NCI-H510A treated with DMSO at 0.1 percent for 48 hours (cell line): ENCODE data around the gene SYNE4.

Experiments used
- DNase-seq: peaks from one replicate; lab custom pipeline; 2025; lab: John Stamatoyannopoulos, UW

Gene SYNE4

DNA sequence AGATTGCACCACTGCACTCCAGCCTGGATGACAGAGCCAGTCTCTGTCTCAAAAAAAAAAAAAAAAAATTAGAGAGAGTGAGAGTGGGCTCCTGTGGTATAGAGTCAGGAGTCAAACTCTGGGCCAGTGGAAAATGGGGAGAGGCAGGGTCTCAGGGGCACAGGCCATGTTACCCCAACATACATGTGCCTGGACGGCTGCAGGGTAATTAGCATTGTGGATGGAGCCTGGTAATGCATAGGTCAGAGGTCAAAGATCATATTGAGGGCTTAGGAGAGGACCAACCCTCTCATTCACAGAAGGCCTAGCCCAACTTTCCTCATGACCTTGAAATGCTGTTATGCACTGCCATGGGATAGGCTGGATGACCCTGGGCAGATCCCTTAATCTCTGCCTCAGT lies 16.9 kb upstream of the SYNE4 start:
- no peak for DNase-seq

GRCh38 chr19:36023432-36023831 lies 14.8 kb upstream of the SYNE4 start:
- DNase-seq = no peak

DNA sequence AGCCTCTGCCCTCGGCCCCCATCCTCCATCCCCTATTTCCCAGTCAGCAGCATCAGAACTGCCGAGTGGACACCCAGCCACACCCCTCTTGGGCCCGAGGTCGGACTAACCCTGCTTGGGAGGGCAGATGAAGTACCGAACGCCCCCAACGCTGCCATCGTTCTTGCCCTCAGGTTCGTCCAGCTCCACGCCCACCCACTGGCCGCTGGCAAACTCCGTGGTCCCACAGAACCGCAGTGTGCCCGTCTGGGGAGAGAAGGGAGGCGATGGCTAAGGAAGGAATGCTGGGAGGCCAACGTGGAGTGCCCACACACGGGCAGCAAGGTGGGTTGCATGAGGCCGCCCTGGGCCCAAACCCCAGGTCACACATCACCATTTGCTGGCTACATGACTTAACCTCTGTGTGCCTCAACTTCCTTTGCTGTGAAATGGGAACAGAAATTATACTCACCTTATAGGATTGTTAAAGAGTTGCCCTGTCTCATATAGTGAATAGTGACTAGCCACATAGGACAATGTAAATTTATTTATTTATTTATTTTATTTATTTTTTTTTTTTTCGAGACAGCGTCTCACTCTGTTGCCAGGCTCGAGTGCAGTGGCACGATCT lies 10.6 kb upstream of the SYNE4 start:
- no peak for DNase-seq

GRCh38 chr19:36014012-36014924 lies 5.7 kb upstream of the SYNE4 start, which contains the start of gene ALKBH6:
ALKBH6 (minus strand) TSS chr19:36014213; CDS start chr19:36013397, 816 bp downstream.
- peak; percentile 99 for DNase-seq

GRCh38 chr19:36013280-36014011 lies 4.8 kb upstream of the SYNE4 start:
- DNase-seq = no peak

DNA sequence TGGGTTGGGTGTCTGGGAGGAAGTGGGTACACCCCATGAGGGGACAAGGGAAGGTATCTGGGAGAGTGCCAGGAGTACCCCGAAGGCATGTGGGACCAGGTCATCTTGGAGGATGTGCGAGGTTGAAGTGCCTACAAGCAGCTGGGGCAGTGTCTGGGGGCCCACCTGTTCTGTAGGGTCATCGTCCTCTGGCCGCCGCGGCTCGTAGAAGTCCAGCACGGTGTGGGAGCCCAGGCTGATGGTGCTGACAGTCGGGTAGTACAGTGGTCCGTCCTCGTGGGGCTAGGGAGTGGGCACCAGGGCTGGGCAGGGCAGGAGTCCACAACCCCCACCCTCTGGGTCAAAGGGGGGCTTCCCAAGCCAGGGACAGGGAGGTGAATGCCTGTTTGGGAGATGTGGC lies 1.8 kb upstream of the SYNE4 start:
- DNase-seq = no peak

DNA sequence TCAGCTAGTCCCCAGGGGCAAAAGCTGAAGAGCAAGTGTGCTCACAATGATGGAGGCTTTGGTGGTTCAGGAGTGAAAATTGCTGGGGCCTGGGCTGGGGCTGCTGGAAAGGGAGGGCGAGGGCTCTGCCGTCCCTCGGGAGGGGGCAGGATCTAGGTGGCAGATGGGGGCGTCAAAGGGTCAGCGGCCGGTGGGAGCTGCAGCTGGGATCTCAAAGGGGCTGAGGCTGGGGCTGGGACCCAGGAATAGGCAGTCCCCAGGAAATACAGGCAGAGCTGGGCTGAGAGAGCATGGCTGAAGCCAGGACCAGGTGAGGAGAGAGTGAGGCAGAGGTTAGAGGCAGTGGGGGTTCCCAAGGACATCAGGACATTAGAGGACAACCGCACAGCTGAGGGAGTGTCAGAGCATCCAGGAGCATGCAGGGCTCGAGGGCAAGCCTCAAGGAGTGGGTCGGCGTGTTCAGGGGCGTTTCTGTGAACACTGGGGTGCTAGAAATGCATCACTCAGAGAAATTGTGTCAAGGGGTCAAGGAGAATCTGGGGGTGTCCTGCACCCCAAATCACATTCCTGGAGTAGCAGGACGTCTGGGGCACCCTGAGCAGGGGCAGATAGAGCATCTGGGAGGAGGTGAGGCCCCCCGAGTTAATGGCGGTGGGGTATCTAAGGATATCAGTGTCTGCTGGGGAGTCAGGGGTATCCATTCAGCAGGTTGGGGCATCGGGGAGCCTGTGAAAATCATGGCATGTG lies 1.2 kb upstream of the SYNE4 start:
- DNase-seq = peak; percentile 46

DNA sequence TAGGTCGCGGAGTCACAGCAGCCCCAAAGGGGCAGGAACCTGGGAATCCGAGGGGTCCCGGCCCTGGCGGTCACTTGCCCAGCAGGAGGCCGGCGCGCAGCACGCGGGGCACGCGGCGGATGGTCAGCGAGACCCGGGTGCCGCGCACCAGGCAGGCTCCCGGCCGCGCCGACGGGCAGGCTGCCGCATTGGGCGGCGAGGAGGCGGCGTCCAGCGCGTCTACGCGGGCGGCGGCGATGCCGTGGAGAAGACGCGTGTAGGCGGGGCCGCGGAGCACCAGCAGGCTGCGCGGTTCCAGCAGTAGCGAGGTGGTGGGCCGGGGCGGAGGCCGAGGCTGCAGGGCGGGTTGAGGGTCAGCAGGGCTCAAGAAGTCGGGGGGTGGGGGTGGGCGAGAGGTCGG lies 607 bp upstream of the SYNE4 start:
- DNase-seq = peak; percentile 46

GRCh38 chr19:36006955-36007354 lies 1.7 kb downstream of the SYNE4 start:
- no peak for DNase-seq

- no peak for DNase-seq
Observed at GRCh38 chr19:36003284-36003683, 5.3 kb downstream of the SYNE4 start.

GRCh38 chr19:36001605-36002004 lies 7.0 kb downstream of the SYNE4 start:
- DNase-seq = no peak

DNA sequence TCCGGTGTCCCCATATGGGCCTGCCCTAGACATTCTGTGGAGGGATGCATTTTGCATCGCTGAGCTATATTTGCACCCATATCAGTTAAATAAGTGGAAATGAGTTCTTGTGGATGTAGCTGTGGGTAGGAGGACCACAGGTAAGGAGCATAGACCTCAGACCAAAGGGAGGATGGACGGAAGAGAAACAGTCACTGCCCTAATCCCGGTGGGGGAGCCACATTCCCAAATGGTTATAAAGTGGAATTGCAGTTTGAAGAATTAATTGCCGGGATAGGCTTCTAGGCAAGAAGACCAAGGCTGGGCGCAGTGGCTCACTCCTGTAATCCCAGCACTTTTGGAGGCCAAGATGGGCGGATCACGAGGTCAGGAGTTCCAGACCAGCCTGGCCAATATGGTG lies 11.8 kb downstream of the SYNE4 start:
- no peak for DNase-seq

- DNase-seq = peak; percentile 89
Observed at GRCh38 chr19:35995048-35995993, 13.3 kb downstream of the SYNE4 start, which contains the start of gene SDHAF1. SDHAF1 (plus strand) TSS chr19:35995188; CDS start chr19:35995275, 87 bp downstream.

DNA sequence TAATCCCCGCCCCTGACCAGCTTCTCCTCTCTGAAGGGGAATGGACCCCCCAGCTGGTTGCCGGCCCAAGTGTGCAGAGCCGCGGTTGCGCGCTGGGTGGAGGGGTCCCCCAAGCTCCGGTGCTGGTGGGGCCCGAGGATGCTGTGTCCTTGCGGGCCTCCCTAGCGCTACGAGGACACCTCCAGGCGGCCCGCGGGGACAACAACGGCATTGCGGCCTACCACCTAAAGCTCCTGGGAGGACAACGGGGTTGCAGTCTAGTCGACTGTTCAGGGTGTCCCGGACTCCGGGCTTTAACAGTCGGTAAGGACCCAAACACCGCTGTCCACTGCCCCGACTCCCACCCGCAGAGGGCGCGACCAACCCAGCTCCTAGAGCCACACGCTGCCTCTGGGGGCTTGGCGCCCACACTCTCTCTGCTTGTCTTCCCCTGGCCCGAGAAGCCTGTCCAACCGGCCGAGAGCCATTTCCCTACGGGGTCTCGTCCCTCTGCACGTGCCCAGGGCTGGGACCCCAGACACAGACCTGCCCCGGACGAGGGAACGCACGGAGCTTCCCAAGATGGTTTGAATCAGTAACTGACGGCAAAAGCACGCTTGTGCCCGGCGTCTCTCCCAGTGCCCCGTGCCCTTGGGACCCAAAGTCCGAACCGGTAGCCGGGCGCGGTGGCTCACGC lies 14.6 kb downstream of the SYNE4 start:
- no peak for DNase-seq

DNA sequence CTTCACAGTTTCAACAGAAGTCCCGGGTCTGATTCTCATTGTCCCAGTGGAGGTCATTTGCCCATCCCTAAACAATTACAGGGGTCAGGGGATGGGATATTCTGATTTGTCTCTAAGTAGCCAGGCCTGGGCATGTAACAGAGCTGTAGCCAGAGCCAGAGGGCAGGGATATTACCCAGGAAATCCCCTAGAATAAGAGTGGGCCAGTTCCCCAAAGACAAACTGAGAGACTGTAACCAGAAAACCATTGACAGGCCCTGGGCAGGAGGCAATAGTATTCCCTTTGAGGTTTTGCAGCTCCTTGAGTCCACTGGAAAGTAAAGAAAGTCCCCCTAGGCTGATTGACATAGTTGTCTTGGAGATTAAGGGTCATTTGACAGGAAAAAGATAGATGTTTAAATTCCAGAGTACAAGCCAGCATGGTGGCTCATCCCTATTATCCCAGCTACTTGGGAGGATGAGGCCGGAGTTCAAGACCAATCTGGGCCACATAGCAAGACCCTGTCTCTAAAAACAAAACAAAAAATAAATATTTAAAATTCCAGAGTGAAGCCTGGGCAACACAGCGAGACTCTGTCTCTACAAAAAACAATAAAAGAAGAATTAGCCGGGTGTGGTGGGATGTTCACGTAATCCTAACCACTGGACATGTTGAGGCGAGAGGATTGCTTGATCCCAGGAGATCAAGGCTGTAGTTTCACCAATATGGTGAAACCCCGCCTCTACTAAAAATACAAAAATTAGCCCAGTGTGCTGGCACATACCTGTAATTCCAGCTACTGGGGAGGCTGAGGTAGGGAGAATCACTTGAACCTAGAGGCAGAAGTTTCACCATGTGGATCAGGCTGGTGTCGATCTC lies 15.5 kb downstream of the SYNE4 start:
- no peak for DNase-seq

GRCh38 chr19:35991731-35992450 lies 16.7 kb downstream of the SYNE4 start:
- DNase-seq = no peak

DNA sequence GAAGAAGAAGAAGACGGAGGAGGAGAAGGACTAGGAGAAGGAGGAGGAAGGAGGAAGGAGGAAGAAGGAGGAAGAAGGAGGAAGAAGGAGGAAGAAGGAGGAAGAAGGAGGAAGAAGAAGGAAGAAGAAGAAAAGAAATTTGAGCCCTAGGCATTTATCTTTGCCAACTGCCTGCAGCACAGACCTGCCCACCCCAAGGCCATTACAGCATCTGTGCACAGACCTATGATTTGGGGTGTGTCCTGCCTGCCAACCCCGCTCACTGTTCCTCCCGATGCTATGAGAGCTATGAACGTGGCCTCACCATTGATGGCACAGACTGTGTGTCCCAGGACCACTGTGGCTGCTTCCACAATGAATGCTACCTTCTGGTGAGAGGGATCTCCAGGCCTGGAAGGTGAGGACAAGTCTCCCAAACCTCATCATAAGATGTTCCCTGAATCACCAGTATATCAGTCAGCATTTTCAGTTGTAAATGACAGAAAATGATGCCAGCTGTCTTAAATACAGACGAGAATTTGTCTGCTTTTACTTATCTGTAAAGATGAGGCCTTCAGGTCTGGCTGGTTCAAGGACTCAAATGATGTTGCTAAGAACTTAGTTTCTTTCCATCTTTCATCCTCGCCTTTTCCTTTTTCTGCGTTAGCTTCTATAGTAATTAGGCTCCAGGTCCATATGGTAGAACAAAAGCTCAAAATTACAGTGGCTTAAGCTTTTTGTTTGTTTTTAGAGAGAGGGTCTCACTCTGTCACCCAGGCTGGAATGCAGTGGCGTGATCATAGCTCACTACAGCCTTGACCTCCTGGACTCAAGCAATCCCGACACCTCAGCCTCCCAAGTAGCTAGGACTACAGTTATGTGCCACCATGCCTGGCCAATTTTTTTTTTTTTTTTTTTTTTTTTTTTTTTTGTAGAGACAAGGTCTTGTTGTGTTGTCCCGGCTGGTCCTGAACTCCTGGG lies 17.6 kb downstream of the SYNE4 start:
- no peak for DNase-seq
